ENCODE results near the gene ST7.
"Not testable (repeated sequence)": the region's sequence is repeated elsewhere in the genome, so short reads cannot be mapped to it uniquely, and the experiment has no call there.

The ST7 gene

GRCh38 chr7:116967254-116967922, 14.1 kb downstream of the ST7 start:
- TF ChIP-seq CTCF (IDR thresholded peaks at IDR 0.05): no peak
- H3K4me3 ChIP-seq: no peak overlapping the region

GRCh38 chr7:116967983-116968382, 14.7 kb downstream of the ST7 start:
- no peak for DNase-seq
- Histone ChIP-seq H3K4me3 (no peak overlapping the region), H3K9me3 (no peaks in the 10 kb centered on the region), H3K27ac (no peak overlapping the region), H3K4me1 (peaks cover 0 to 17% (median 3%) of the 10 kb centered on the region in 4 donors), H3K27me3 (no peaks in the 10 kb centered on the region), H3K36me3 (peaks cover 0 to under 1% (median 0%) of the 10 kb centered on the region in 3 donors)
- intact Hi-C loops (cut with DNase I; ENCODE audit: low total_unique reads): no loop called here
- TF ChIP-seq CTCF (IDR thresholded peaks at IDR 0.05): no peak

More at GRCh38 chr7:116967254-116967922, 14.1 kb downstream of the ST7 start:
- no peaks in the 10 kb centered on the region for H3K27me3 ChIP-seq
- peaks cover 0 to 22% (median 3%) of the 10 kb centered on the region in 4 donors for H3K4me1 ChIP-seq
- intact Hi-C loops (cut with DNase I; ENCODE audit: low total_unique reads): no loop called here
- no peaks in the 10 kb centered on the region for H3K9me3 ChIP-seq
- H3K27ac ChIP-seq: no peak overlapping the region
- DNase-seq: no peak
- no peaks in the 10 kb centered on the region for H3K36me3 ChIP-seq

GRCh38 chr7:116968631-116969030, 15.3 kb downstream of the ST7 start:
- DNase-seq: no peak
- H3K4me1 ChIP-seq: peaks cover 0 to 11% (median 3%) of the 10 kb centered on the region in 4 donors
- H3K27me3 ChIP-seq: no peaks in the 10 kb centered on the region
- intact Hi-C loops (cut with DNase I; ENCODE audit: low total_unique reads): no loop called here
- no peak overlapping the region for H3K4me3 ChIP-seq
- peaks cover 0 to 4% (median 0%) of the 10 kb centered on the region in 3 donors for H3K36me3 ChIP-seq
- TF ChIP-seq CTCF (IDR thresholded peaks at IDR 0.05): no peak
- no peaks in the 10 kb centered on the region for H3K9me3 ChIP-seq
- no peak overlapping the region for H3K27ac ChIP-seq

GRCh38 chr7:116969371-116969902, 16.1 kb downstream of the ST7 start:
- H3K4me3 ChIP-seq: no peak overlapping the region
- peaks cover 0 to 4% (median 0%) of the 10 kb centered on the region in 3 donors for H3K36me3 ChIP-seq
- no peak for TF ChIP-seq CTCF (IDR thresholded peaks at IDR 0.05)
- intact Hi-C loops (cut with DNase I; ENCODE audit: low total_unique reads): no loop called here
- H3K4me1 ChIP-seq: peaks cover 0 to 6% (median 2%) of the 10 kb centered on the region in 4 donors
- H3K27me3 ChIP-seq: no peaks in the 10 kb centered on the region
- DNase-seq: no peak
- no peak overlapping the region for H3K27ac ChIP-seq
- H3K9me3 ChIP-seq: no peaks in the 10 kb centered on the region

- Histone ChIP-seq H3K27me3 (no peaks in the 10 kb centered on the region), H3K4me1 (peaks cover 0 to 4% (median 2%) of the 10 kb centered on the region in 4 donors), H3K9me3 (no peaks in the 10 kb centered on the region), H3K36me3 (peaks cover 0 to 4% (median 0%) of the 10 kb centered on the region in 3 donors), H3K4me3 (no peak overlapping the region), H3K27ac (no peak overlapping the region)
- no peak for DNase-seq
- intact Hi-C loops (cut with DNase I; ENCODE audit: low total_unique reads): no loop called here
- no peak for TF ChIP-seq CTCF (IDR thresholded peaks at IDR 0.05)
Measured at GRCh38 chr7:116970238-116970910, 17.1 kb downstream of the ST7 start.

- H3K4me3 ChIP-seq; H3K27ac ChIP-seq; intact Hi-C loops (cut with DNase I; ENCODE audit: low total_unique reads); DNase-seq; H3K4me1 ChIP-seq; H3K27me3 ChIP-seq; H3K36me3 ChIP-seq; H3K9me3 ChIP-seq: not testable (repeated sequence)
Measured at GRCh38 chr7:116971153-116971552, 17.9 kb downstream of the ST7 start.

All from tibial artery (tissue), 4 donors.